Measurements from ENCODE around the gene HYKK. TPM values are rescaled to one million over a fixed set of nuclear protein-coding genes. Genes with fewer than 3 reads are reported as not detected.
"Not testable (repeated sequence)": the region's sequence is repeated elsewhere in the genome, so short reads cannot be mapped to it uniquely, and the experiment has no call there.

The HYKK gene
- polyA plus RNA-seq, 1 of the 3 experiments (the other 2 are of a cell fraction) = 2.2 TPM

DNA sequence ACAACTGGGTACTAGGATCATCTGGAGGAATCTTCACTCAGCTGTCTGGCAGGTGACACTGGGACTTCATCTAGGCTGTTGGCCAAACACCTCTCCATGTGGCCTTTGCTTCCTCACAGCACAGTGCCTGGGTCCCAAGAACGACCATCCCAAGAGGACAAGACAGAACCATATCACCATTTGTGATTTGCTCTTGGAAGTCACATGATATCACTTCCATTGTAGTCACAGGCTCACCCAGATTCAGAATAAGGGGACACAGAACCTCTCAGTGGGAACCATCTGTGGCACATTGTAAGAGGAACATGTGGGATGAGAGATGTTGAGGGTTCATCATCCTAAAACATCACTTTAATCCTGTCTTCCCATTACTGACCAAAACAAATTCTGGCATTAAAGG lies 31.0 kb downstream of the HYKK start:
- no peaks in the 10 kb centered on the region for H3K9me2 ChIP-seq
- H3K9ac ChIP-seq = no peak overlapping the region
- H3K27me3 ChIP-seq (ENCODE audit: insufficient read depth) = no peaks in the 10 kb centered on the region
- H3F3A ChIP-seq (replicated peaks; ENCODE audit: insufficient read depth) = no peaks in the 10 kb centered on the region
- WGBS (ENCODE audit: low lambda C conversion rate) = 82% methylated on average over 1 of the region's 1 CpG
- H3K27ac ChIP-seq (ENCODE audit: low read depth in 2 of 2, low read length in 1 of 2) = no peak overlapping the region; a peak in 1 of 4 replicates
- no peaks in the 10 kb centered on the region for H4K20me1 ChIP-seq (ENCODE audit: insufficient read depth)
- peaks cover 31% of the 10 kb centered on the region for H3K79me2 ChIP-seq (ENCODE audit: insufficient read depth)
- no peak for DNase-seq
- CTCF ChIA-PET = no interaction called here
- H3K4me2 ChIP-seq = no peak overlapping the region
- no peak overlapping the region for H3K4me3 ChIP-seq (ENCODE audit: low read depth in 2 of 2, low read length in 1 of 2)
- no peak for TF ChIP-seq RCOR1 (IDR thresholded peaks at IDR 0.05; ENCODE audit: low read length)
- no peak for TF ChIP-seq MEF2A (IDR thresholded peaks at IDR 0.05; ENCODE audit: borderline replicate concordance, low read depth)
- TF ChIP-seq, protein P1, sequence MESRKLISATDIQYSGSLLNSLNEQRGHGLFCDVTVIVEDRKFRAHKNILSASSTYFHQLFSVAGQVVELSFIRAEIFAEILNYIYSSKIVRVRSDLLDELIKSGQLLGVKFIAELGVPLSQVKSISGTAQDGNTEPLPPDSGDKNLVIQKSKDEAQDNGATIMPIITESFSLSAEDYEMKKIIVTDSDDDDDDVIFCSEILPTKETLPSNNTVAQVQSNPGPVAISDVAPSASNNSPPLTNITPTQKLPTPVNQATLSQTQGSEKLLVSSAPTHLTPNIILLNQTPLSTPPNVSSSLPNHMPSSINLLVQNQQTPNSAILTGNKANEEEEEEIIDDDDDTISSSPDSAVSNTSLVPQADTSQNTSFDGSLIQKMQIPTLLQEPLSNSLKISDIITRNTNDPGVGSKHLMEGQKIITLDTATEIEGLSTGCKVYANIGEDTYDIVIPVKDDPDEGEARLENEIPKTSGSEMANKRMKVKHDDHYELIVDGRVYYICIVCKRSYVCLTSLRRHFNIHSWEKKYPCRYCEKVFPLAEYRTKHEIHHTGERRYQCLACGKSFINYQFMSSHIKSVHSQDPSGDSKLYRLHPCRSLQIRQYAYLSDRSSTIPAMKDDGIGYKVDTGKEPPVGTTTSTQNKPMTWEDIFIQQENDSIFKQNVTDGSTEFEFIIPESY (IDR thresholded peaks at IDR 0.05; ENCODE audit: borderline replicate concordance, low read depth) = no peak
- no peaks in the 10 kb centered on the region for H3K9me3 ChIP-seq
- H3K36me3 ChIP-seq (replicated peaks in 1 of 2; ENCODE audit: control insufficient read depth in 1 of 2, insufficient read depth in 2 of 2, low read length in 1 of 2) = peaks cover 13 to 20% of the 10 kb centered on the region in 2 experiments
- peaks cover 4 to 5% of the 10 kb centered on the region in 2 experiments; a peak in 2 of 4 replicates for H3K4me1 ChIP-seq (ENCODE audit: control insufficient read depth in 1 of 2, insufficient read depth in 2 of 2, low read depth in 1 of 2, low read length in 1 of 2)
- POLR2A ChIA-PET = no interaction called here
- H2AFZ ChIP-seq (ENCODE audit: low read depth) = no peak overlapping the region

- Histone ChIP-seq H3K4me3 (ENCODE audit: low read depth in 2 of 2, low read length in 1 of 2) (peak overlapping the region; percentile 81 to 83), H2AFZ (ENCODE audit: low read depth) (peak overlapping the region; percentile 93), H3K79me2 (ENCODE audit: insufficient read depth) (peaks cover 37% of the 10 kb centered on the region), H3K4me2 (peak overlapping the region; percentile 83), H3K27ac (ENCODE audit: low read depth in 2 of 2, low read length in 1 of 2) (peak overlapping the region; percentile 92 to 97), H3K36me3 (replicated peaks in 1 of 2; ENCODE audit: control insufficient read depth in 1 of 2, insufficient read depth in 2 of 2, low read length in 1 of 2) (peaks cover 16 to 29% of the 10 kb centered on the region in 2 experiments), H3K9ac (peak overlapping the region; percentile 86)
- H3K27me3 ChIP-seq (ENCODE audit: insufficient read depth); H3K9me3 ChIP-seq; H3K4me1 ChIP-seq (ENCODE audit: control insufficient read depth in 1 of 2, insufficient read depth in 2 of 2, low read depth in 1 of 2, low read length in 1 of 2); H3K9me2 ChIP-seq; H4K20me1 ChIP-seq (ENCODE audit: insufficient read depth); DNase-seq; H3F3A ChIP-seq (replicated peaks; ENCODE audit: insufficient read depth): not testable (repeated sequence)
- ChIA-PET CTCF (interaction anchor here (0.7 to 2.2 kb wide), 5 partner anchors 10 to 211 kb away, joined by 3 to 7 read pairs (median 5); partner anchors contain the start of gene CHRNA5), POLR2A (interaction anchor here (0.6 to 1.7 kb wide), 5 partner anchors 10 to 380 kb away, joined by 3 to 17 read pairs (median 6); partner anchors contain the start of genes CHRNA5 and HYKK)
- 76% methylated on average over 18 of the region's 18 CpGs for WGBS (ENCODE audit: low lambda C conversion rate)
Observed at GRCh38 chr15:78539464-78540140, 32.2 kb downstream of the HYKK start.

DNA sequence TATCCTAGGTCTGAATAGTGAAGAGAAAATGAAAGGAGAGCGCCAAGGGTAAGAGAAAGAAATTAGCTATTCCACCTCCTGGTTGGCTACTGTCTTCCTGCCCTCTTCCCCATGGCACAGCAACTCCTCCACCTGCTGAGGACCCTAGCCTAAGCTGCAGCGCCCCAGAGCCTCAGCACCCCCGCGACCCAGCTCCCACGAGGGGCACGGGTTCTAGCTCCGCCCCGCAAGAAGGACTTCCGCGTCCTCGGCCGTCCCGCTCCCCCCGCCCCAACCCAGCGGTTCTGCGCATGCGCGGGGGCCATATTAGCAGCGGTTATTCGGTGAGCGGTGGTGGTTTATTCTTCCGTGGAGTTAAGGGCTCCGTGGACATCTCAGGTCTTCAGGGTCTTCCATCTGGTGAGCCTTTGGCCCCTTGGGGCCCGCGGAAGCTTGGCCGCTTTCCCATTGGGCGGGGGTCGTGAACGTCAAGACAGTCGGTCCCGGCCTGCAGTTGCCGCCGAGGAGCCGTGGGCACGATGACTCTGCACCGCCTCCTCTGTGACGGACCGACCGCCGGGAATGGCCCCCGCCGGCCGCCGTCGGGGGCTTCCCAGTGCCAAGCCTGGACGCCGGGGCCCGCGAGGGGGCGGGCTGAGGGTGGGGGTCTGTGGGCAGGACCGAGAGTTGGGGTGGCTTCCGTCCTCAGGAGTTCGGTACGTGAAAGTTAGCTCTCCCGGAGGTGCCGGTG lies 32.9 kb downstream of the HYKK start, which contains the start of gene PSMA4:
TSS of gene PSMA4 (plus strand) at position 304 of the 730 bp plus-strand sequence. CDS start 1,484 bp downstream, outside the sequence.
- Histone ChIP-seq H3F3A (replicated peaks; ENCODE audit: insufficient read depth) (no peaks in the 10 kb centered on the region), H3K27me3 (ENCODE audit: insufficient read depth) (no peaks in the 10 kb centered on the region), H2AFZ (ENCODE audit: low read depth) (peak within 1 kb of the TSS; percentile 93), H3K4me3 (ENCODE audit: low read depth in 2 of 2, low read length in 1 of 2) (peak within 1 kb of the TSS; percentile 81 to 83), H4K20me1 (ENCODE audit: insufficient read depth) (no peaks in the 10 kb centered on the region), H3K9me3 (no peaks in the 10 kb centered on the region), H3K27ac (ENCODE audit: low read depth in 2 of 2, low read length in 1 of 2) (peak within 1 kb of the TSS; percentile 92 to 97), H3K4me2 (peak within 1 kb of the TSS; percentile 83), H3K36me3 (replicated peaks in 1 of 2; ENCODE audit: control insufficient read depth in 1 of 2, insufficient read depth in 2 of 2, low read length in 1 of 2) (peaks cover 23 to 36% of the 10 kb centered on the region in 2 experiments), H3K9me2 (no peaks in the 10 kb centered on the region), H3K4me1 (ENCODE audit: control insufficient read depth in 1 of 2, insufficient read depth in 2 of 2, low read depth in 1 of 2, low read length in 1 of 2) (peaks cover 4 to 5% of the 10 kb centered on the region in 2 experiments; a peak in 2 of 4 replicates), H3K9ac (peak within 1 kb of the TSS; percentile 86), H3K79me2 (ENCODE audit: insufficient read depth) (peaks cover 37% of the 10 kb centered on the region)
- WGBS (ENCODE audit: low lambda C conversion rate) = 3% methylated on average over 42 of the region's 56 CpGs
- POLR2A ChIA-PET = interaction anchor here (0.9 to 1.7 kb wide), 7 partner anchors 9 to 101 kb away, joined by 3 to 17 read pairs (median 4); partner anchors contain the start of genes CHRNA5 and HYKK
- peak; percentile 98 for DNase-seq
- CTCF ChIA-PET = interaction anchor here (0.7 to 2.2 kb wide), 8 partner anchors 9 to 211 kb away, joined by 3 to 7 read pairs (median 4); partner anchors contain the start of gene CHRNA5
- TF ChIP-seq YY1 (IDR thresholded peaks at IDR 0.05; ENCODE audit: low read depth) (peak; percentile 91), FOXJ3 (CRISPR knock-in tag; IDR thresholded peaks at IDR 0.05) (no peak), EP300 (IDR thresholded peaks at IDR 0.05; ENCODE audit: borderline replicate concordance in 1 of 2, low read depth in 1 of 2, low read length in 1 of 2) (no peak), NRF1 (IDR thresholded peaks at IDR 0.05; ENCODE audit: low read depth, low read length) (peak; percentile 83), SMC3 (IDR thresholded peaks at IDR 0.05; ENCODE audit: low read depth, low read length) (no peak; the same call in 1 of the 2 replicates), EZH2phosphoT487 (IDR thresholded peaks at IDR 0.05; ENCODE audit: borderline replicate concordance, low read depth) (no peak), TEAD4 (IDR thresholded peaks at IDR 0.05; ENCODE audit: borderline replicate concordance, insufficient read depth) (no peak), RAD21 (IDR thresholded peaks at IDR 0.05; ENCODE audit: low read length) (no peak), MXI1 (IDR thresholded peaks at IDR 0.05; ENCODE audit: low read depth, low read length) (peak; percentile 82)
- TF ChIP-seq, protein P1 (IDR thresholded peaks at IDR 0.05; ENCODE audit: borderline replicate concordance, low read depth) = no peak
- TF ChIP-seq, protein P2, sequence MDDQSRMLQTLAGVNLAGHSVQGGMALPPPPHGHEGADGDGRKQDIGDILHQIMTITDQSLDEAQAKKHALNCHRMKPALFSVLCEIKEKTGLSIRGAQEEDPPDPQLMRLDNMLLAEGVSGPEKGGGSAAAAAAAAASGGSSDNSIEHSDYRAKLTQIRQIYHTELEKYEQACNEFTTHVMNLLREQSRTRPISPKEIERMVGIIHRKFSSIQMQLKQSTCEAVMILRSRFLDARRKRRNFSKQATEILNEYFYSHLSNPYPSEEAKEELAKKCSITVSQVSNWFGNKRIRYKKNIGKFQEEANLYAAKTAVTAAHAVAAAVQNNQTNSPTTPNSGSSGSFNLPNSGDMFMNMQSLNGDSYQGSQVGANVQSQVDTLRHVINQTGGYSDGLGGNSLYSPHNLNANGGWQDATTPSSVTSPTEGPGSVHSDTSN (IDR thresholded peaks at IDR 0.05) = no peak
